ENCODE results near the gene CABLES2.

The CABLES2 gene

GRCh38 chr20:62404761-62405107 is 2.4 kb downstream of the CABLES2 start:
- DNase-seq (ENCODE audit: low spot score) = no peak
- in situ Hi-C loops (cut with MboI; ENCODE audit: low sequenced_read_pairs, unreplicated experiment) = no loop called here
- no peak for TF ChIP-seq CTCF (IDR thresholded peaks at IDR 0.05; ENCODE audit: borderline replicate concordance, control extremely low read depth, extremely low read depth, insufficient read depth, missing control alignments)

GRCh38 chr20:62404112-62404665 is 2.9 kb downstream of the CABLES2 start:
- DNase-seq (ENCODE audit: low spot score) = no peak
- in situ Hi-C loops (cut with MboI; ENCODE audit: low sequenced_read_pairs, unreplicated experiment) = no loop called here
- TF ChIP-seq CTCF (IDR thresholded peaks at IDR 0.05; ENCODE audit: borderline replicate concordance, control extremely low read depth, extremely low read depth, insufficient read depth, missing control alignments) = no peak

- no peak for DNase-seq (ENCODE audit: low spot score)
- in situ Hi-C loops (cut with MboI; ENCODE audit: low sequenced_read_pairs, unreplicated experiment) = no loop called here
- no peak for TF ChIP-seq CTCF (IDR thresholded peaks at IDR 0.05; ENCODE audit: borderline replicate concordance, control extremely low read depth, extremely low read depth, insufficient read depth, missing control alignments)
Measured at GRCh38 chr20:62403331-62403730, 3.8 kb downstream of the CABLES2 start.

GRCh38 chr20:62402456-62403150 is 4.5 kb downstream of the CABLES2 start:
- in situ Hi-C loops (cut with MboI; ENCODE audit: low sequenced_read_pairs, unreplicated experiment) = no loop called here
- no peak for DNase-seq (ENCODE audit: low spot score)
- no peak for TF ChIP-seq CTCF (IDR thresholded peaks at IDR 0.05; ENCODE audit: borderline replicate concordance, control extremely low read depth, extremely low read depth, insufficient read depth, missing control alignments)

- in situ Hi-C loops (cut with MboI; ENCODE audit: low sequenced_read_pairs, unreplicated experiment) = no loop called here
- no peak for DNase-seq (ENCODE audit: low spot score)
- peak; percentile 29 for TF ChIP-seq CTCF (IDR thresholded peaks at IDR 0.05; ENCODE audit: borderline replicate concordance, control extremely low read depth, extremely low read depth, insufficient read depth, missing control alignments)
Measured at GRCh38 chr20:62401331-62401779, 5.7 kb downstream of the CABLES2 start.

- no peak for TF ChIP-seq CTCF (IDR thresholded peaks at IDR 0.05; ENCODE audit: borderline replicate concordance, control extremely low read depth, extremely low read depth, insufficient read depth, missing control alignments)
- in situ Hi-C loops (cut with MboI; ENCODE audit: low sequenced_read_pairs, unreplicated experiment) = no loop called here
- DNase-seq (ENCODE audit: low spot score) = no peak
Measured at GRCh38 chr20:62400541-62400940, 6.5 kb downstream of the CABLES2 start.
